ENCODE results near the gene SLC44A2. TPM values are rescaled to one million over a fixed set of nuclear protein-coding genes. Genes with fewer than 3 reads are reported as not detected.

Gene SLC44A2
- total RNA-seq, 3 donors from 2014 or later (not counting 1 experiment from before 2014, with no cell fraction given) = 231 to 306 (median 279) TPM

DNA sequence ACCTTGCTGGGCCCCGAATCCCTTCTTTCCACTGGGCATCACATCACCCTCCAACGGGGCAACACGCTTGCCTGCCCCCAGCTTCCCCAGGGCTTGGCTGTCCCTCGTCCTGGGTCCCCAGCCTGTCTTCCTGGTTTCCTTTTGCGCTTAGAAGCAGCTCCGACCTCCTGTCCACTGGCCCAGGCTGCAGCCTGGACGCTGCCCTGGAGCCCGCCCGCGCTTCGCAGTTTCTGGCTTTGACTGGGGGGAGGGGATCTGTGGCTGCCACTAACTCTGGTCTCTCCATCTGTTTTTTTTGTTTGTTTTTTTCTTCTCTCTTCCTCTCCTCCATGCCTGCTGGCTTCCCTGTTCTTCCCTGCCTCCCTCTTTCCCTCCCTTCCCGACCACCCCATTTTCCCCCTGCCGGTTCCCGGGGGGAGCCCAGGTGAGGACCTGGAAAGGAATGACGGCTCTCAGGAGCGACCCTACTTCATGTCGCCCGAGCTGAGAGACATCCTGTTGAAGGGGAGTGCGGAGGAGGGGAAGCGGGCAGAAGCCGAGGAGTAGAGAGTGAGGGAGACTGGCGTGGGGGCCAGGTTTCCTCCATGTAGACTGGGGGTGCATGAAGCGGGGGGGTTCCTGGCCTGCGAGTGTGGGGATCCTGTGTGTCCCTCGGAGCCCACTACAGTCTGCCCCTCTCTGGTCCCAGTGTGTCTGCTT is 17.3 kb downstream of the SLC44A2 start:
- Mint-ChIP-seq H3K36me3 (peaks cover 7% of the 10 kb centered on the region), H3K27me3 (ENCODE audit: low read depth in 2 of 2) (no peaks in the 10 kb centered on the region), H3K9me3 (no peaks in the 10 kb centered on the region), H3K27ac (peak overlapping the region in 1 of 2 donors; percentile 85), H3K4me3 (no peak overlapping the region), H3K4me1 (peaks cover 8 to 39% of the 10 kb centered on the region in 2 donors)
- Histone ChIP-seq H3K27me3 (ENCODE audit: control insufficient read depth, insufficient read depth, low read length) (no peaks in the 10 kb centered on the region), H3K27ac (ENCODE audit: low read length) (peak overlapping the region; percentile 29), H3K4me1 (ENCODE audit: control insufficient read depth, insufficient read depth, low read length) (peaks cover 47% of the 10 kb centered on the region), H3K9me3 (ENCODE audit: control insufficient read depth, insufficient read depth, low read length) (no peaks in the 10 kb centered on the region), H3K36me3 (ENCODE audit: control insufficient read depth, insufficient read depth, low read length) (peaks cover 50% of the 10 kb centered on the region), H3K4me3 (ENCODE audit: low read length) (no peak overlapping the region)
- intact Hi-C loops (cut with micrococcal nuclease) = no loop called here
- TF ChIP-seq, protein P1, sequence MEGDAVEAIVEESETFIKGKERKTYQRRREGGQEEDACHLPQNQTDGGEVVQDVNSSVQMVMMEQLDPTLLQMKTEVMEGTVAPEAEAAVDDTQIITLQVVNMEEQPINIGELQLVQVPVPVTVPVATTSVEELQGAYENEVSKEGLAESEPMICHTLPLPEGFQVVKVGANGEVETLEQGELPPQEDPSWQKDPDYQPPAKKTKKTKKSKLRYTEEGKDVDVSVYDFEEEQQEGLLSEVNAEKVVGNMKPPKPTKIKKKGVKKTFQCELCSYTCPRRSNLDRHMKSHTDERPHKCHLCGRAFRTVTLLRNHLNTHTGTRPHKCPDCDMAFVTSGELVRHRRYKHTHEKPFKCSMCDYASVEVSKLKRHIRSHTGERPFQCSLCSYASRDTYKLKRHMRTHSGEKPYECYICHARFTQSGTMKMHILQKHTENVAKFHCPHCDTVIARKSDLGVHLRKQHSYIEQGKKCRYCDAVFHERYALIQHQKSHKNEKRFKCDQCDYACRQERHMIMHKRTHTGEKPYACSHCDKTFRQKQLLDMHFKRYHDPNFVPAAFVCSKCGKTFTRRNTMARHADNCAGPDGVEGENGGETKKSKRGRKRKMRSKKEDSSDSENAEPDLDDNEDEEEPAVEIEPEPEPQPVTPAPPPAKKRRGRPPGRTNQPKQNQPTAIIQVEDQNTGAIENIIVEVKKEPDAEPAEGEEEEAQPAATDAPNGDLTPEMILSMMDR (IDR thresholded peaks at IDR 0.05) = no peak
- no peak for ATAC-seq
- WGBS (ENCODE audit: insufficient coverage) = 61% methylated on average over 25 of the region's 25 CpGs
- peak in 1 of 2 donors; percentile 30 for DNase-seq

DNA sequence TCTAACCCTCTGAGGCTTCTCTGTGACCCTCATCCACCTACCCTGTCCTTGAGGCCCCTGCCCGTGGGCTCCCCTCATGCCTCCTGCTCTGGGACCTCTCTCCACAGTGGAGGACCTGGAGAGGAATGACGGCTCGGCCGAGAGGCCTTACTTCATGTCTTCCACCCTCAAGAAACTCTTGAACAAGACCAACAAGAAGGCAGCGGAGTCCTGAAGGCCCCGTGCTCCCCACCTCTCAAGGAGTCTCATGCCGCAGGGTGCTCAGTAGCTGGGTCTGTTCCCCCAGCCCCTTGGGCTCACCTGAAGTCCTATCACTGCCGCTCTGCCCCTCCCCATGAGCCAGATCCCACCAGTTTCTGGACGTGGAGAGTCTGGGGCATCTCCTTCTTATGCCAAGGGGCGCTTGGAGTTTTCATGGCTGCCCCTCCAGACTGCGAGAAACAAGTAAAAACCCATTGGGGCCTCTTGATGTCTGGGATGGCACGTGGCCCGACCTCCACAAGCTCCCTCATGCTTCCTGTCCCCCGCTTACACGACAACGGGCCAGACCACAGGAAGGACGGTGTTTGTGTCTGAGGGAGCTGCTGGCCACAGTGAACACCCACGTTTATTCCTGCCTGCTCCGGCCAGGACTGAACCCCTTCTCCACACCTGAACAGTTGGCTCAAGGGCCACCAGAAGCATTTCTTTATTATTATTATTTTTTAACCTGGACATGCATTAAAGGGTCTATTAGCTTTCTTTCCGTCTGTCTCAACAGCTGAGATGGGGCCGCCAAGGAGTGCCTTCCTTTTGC is 18.0 kb downstream of the SLC44A2 start:
- no peaks in the 10 kb centered on the region for H3K27me3 Mint-ChIP-seq (ENCODE audit: low read depth in 2 of 2)
- H3K4me3 Mint-ChIP-seq = no peak overlapping the region
- Histone ChIP-seq H3K4me1 (ENCODE audit: control insufficient read depth, insufficient read depth, low read length) (peaks cover 43% of the 10 kb centered on the region), H3K9me3 (ENCODE audit: control insufficient read depth, insufficient read depth, low read length) (no peaks in the 10 kb centered on the region), H3K27ac (ENCODE audit: low read length) (peak overlapping the region; percentile 29), H3K27me3 (ENCODE audit: control insufficient read depth, insufficient read depth, low read length) (no peaks in the 10 kb centered on the region), H3K4me3 (ENCODE audit: low read length) (no peak overlapping the region), H3K36me3 (ENCODE audit: control insufficient read depth, insufficient read depth, low read length) (peaks cover 43% of the 10 kb centered on the region)
- intact Hi-C loops (cut with micrococcal nuclease) = no loop called here
- H3K36me3 Mint-ChIP-seq = peaks cover under 1% of the 10 kb centered on the region
- H3K4me1 Mint-ChIP-seq = peaks cover 4 to 35% of the 10 kb centered on the region in 2 donors
- peak overlapping the region; percentile 72 to 85 for H3K27ac Mint-ChIP-seq
- ATAC-seq (peak in 1 of 3 donors; percentile 22), DNase-seq (peak in 1 of 2 donors; percentile 56)
- no peaks in the 10 kb centered on the region for H3K9me3 Mint-ChIP-seq
- 41% methylated on average over 21 of the region's 21 CpGs for WGBS (ENCODE audit: insufficient coverage)
- TF ChIP-seq, protein P1 (IDR thresholded peaks at IDR 0.05) = no peak

DNA sequence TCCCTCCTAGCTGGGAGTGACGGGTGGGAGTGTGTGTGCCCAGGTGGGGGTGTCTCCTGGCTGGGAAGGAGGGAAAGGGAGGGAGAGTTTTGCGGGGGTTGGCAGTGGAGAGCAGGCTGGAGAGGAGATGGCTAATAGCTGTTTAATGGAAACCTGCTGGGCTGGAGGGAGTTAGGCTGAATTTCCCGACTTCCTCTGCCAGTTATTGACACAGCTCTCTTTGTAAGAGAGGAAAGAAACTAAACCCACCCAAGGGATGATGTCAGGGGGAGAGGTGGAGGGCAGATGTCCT is 18.6 kb downstream of the SLC44A2 start:
- no peaks in the 10 kb centered on the region for H3K36me3 Mint-ChIP-seq
- DNase-seq = peak in 1 of 2 donors; percentile 26
- 65% methylated on average over 2 of the region's 3 CpGs for WGBS (ENCODE audit: insufficient coverage)

More for the DNA sequence above, 18.6 kb downstream of the SLC44A2 start:
- H3K9me3 ChIP-seq (ENCODE audit: control insufficient read depth, insufficient read depth, low read length) = no peaks in the 10 kb centered on the region
- H3K4me1 ChIP-seq (ENCODE audit: control insufficient read depth, insufficient read depth, low read length) = peaks cover 43% of the 10 kb centered on the region
- Mint-ChIP-seq H3K27ac (peak overlapping the region; percentile 72 to 85), H3K27me3 (ENCODE audit: low read depth in 2 of 2) (no peaks in the 10 kb centered on the region), H3K9me3 (no peaks in the 10 kb centered on the region), H3K4me3 (no peak overlapping the region), H3K4me1 (peaks cover 4 to 37% of the 10 kb centered on the region in 2 donors)
- no peaks in the 10 kb centered on the region for H3K27me3 ChIP-seq (ENCODE audit: control insufficient read depth, insufficient read depth, low read length)
- TF ChIP-seq, protein P1 (IDR thresholded peaks at IDR 0.05) = no peak
- H3K27ac ChIP-seq (ENCODE audit: low read length) = peak overlapping the region; percentile 29
- ATAC-seq = no peak
- peaks cover 40% of the 10 kb centered on the region for H3K36me3 ChIP-seq (ENCODE audit: control insufficient read depth, insufficient read depth, low read length)
- H3K4me3 ChIP-seq (ENCODE audit: low read length) = no peak overlapping the region
- intact Hi-C loops (cut with micrococcal nuclease) = loop anchor here (1.0 kb wide), 1 partner anchor 63 kb away; no protein-coding TSS in a partner anchor

Measured in natural killer cell (primary cell).